Stimulated activated memory B cell treated with anti-CD40 and anti-IgM and Interleukin-4, amounts not matched to agents 10 μg/mL and 1 μg/mL and 100 μg/mL, for 72 hours (primary cell): Measurements from ENCODE around the gene LAMP1.
"Not testable (repeated sequence)": the region's sequence is repeated elsewhere in the genome, so short reads cannot be mapped to it uniquely, and the experiment has no call there.

ENCODE experiments used
- ATAC-seq: fragments of 150-1000 bp; cut with Tn5 transposase; 2 replicates; pipeline ENCODE4 v1.10.0; 2021
- H3K27ac Mint-ChIP-seq: one replicate; pipeline ENCODE4 v1.8.0; 2022; ENCODE audit warnings: mild to moderate bottlenecking, mixed read lengths
- H3K27me3 Mint-ChIP-seq: one replicate; pipeline ENCODE4 v1.8.0; 2022; ENCODE audit warnings: mixed read lengths
- H3K36me3 Mint-ChIP-seq: one replicate; pipeline ENCODE4 v1.8.0; 2022; ENCODE audit warnings: mixed read lengths
- H3K4me1 Mint-ChIP-seq: one replicate; pipeline ENCODE4 v1.8.0; 2022; ENCODE audit warnings: mixed read lengths
- H3K4me3 Mint-ChIP-seq: one replicate; pipeline ENCODE4 v1.8.0; 2022; ENCODE audit warnings: mild to moderate bottlenecking, moderate library complexity, mixed read lengths
- H3K9me3 Mint-ChIP-seq: one replicate; pipeline ENCODE4 v1.8.0; 2022; ENCODE audit warnings: mixed read lengths

The LAMP1 gene

GRCh38 chr13:113332615-113333014, 35.6 kb downstream of the LAMP1 start:
- Mint-ChIP-seq H3K27me3 (peaks cover 15% of the 10 kb centered on the region), H3K4me1 (no peaks in the 10 kb centered on the region), H3K4me3 (no peak overlapping the region), H3K36me3 (no peaks in the 10 kb centered on the region), H3K27ac (no peak overlapping the region), H3K9me3 (no peaks in the 10 kb centered on the region)
- ATAC-seq = no peak

DNA sequence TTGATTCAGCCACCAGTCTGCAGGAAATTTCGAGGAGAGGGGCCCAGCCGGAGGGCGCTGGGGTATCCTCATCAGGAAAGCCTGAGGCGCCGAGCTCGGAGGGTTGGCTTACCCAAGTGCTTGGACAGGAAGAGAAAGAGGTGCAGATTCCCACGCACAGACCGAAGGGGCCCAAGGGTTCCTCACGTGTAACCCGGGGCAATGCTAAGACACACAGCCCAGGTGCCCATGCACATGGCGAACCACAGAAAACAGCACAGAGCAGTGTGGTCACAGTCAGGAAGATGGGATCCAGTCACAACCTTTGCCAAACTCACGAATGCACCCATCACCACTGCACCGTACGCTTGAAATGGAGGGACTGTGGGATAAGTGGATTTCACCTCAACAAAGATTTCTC, 36.0 kb downstream of the LAMP1 start:
- no peak overlapping the region for H3K27ac Mint-ChIP-seq
- no peak overlapping the region for H3K4me3 Mint-ChIP-seq
- ATAC-seq = no peak
- no peaks in the 10 kb centered on the region for H3K4me1 Mint-ChIP-seq
- H3K27me3 Mint-ChIP-seq = peaks cover 19% of the 10 kb centered on the region
- H3K36me3 Mint-ChIP-seq = no peaks in the 10 kb centered on the region
- no peaks in the 10 kb centered on the region for H3K9me3 Mint-ChIP-seq

- Mint-ChIP-seq H3K27me3 (peaks cover 44% of the 10 kb centered on the region), H3K27ac (no peak overlapping the region), H3K4me3 (no peak overlapping the region), H3K4me1 (no peaks in the 10 kb centered on the region), H3K9me3 (no peaks in the 10 kb centered on the region), H3K36me3 (no peaks in the 10 kb centered on the region)
- ATAC-seq = no peak
These were observed 40.5 kb downstream of the LAMP1 start for GRCh38 chr13:113337556-113337955.

DNA sequence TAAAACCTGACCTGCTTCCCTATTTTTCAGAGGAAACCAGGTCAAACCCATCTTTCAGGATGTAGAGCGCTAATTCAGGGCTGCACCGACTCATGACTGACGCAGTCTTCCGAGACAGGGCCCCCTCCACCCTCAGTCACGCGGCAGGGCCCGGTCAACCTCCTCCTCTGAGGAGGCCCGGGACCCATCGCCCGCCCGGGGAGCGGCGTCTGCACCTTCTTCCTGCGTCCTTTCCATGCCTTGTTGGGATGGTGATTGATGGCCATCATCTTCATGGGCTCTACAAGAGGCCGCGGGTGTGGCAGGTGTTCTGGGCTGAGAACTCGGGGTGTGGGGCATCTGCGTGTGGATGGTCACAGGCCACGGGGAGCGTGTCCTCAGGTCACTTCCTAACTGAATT, 40.9 kb downstream of the LAMP1 start:
- no peak for ATAC-seq
- Mint-ChIP-seq H3K27ac (no peak overlapping the region), H3K27me3 (peaks cover 48% of the 10 kb centered on the region), H3K9me3 (no peaks in the 10 kb centered on the region), H3K4me1 (no peaks in the 10 kb centered on the region), H3K36me3 (no peaks in the 10 kb centered on the region), H3K4me3 (no peak overlapping the region)

- H3K4me3 Mint-ChIP-seq = no peak overlapping the region
- H3K36me3 Mint-ChIP-seq = no peaks in the 10 kb centered on the region
These were observed 41.4 kb downstream of the LAMP1 start for GRCh38 chr13:113338451-113338850.

DNA sequence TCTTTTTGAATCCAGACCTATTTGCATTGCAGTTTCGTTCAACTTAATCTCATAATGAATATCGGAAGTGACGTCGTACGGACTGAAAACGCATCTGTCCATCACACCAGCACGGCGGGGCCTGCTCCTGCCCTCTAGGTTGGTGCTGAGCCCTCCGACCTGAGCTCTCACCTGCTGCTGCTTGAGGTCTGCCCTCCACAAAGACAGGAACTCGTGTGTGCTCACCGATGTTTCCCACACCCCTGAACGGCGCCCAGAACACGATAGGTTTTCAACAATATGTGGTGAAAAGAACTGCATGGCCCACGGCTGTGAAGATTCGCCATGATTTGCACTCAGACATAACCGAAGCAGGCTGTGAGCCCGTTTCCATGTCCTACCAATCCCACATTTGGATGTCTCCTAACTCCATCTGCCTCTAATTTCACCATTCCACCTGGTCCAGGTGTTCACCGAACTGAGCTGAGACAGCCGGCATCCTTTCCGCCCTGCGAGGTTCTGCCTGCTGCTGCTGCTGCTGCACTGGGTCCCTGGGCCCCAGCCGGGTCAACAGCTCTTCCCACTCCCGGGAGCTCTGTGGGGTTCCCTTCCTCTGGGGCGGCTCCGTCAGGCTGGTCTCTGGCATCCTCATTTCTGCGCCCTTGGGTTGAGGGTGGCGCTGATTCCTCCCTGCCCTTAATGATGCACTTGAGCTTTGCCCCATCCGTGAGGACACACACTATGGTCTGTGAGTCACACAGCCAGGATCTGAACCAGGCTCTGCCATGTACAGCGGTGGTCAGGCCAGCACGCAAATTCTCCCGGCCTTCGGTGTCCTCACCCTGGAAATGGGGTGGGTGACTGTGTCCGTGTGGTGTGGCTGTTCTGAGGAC, 46.0 kb downstream of the LAMP1 start:
- Mint-ChIP-seq H3K9me3 (no peaks in the 10 kb centered on the region), H3K27ac (no peak overlapping the region), H3K4me3 (no peak overlapping the region), H3K27me3 (peaks cover 43% of the 10 kb centered on the region), H3K4me1 (no peaks in the 10 kb centered on the region), H3K36me3 (no peaks in the 10 kb centered on the region)
- ATAC-seq = no peak

More at GRCh38 chr13:113338451-113338850, 41.4 kb downstream of the LAMP1 start:
- no peaks in the 10 kb centered on the region for H3K9me3 Mint-ChIP-seq
- ATAC-seq = no peak
- no peaks in the 10 kb centered on the region for H3K4me1 Mint-ChIP-seq
- H3K27me3 Mint-ChIP-seq = peaks cover 53% of the 10 kb centered on the region
- no peak overlapping the region for H3K27ac Mint-ChIP-seq

DNA sequence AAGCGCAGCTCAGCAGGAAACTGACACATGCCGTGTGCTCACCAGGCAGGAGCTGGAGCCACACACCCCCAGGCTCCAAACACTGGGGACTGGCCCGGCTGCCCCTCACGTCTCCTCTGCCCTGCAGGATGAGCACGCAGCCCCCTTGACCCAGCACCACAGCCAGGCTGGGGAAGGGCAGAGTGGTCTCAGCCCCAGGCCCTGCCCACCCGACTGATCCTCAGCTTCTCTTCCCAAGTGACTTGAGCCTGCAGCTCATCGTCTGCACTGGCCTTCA, 46.6 kb downstream of the LAMP1 start:
- no peak for ATAC-seq
- Mint-ChIP-seq H3K4me3 (no peak overlapping the region), H3K4me1 (no peaks in the 10 kb centered on the region), H3K36me3 (no peaks in the 10 kb centered on the region), H3K9me3 (no peaks in the 10 kb centered on the region), H3K27me3 (peaks cover 38% of the 10 kb centered on the region), H3K27ac (no peak overlapping the region)

- ATAC-seq = no peak
- H3K27ac Mint-ChIP-seq = no peak overlapping the region
- H3K27me3 Mint-ChIP-seq = peaks cover 47% of the 10 kb centered on the region
These were observed 48.4 kb downstream of the LAMP1 start for GRCh38 chr13:113345486-113345885.

DNA sequence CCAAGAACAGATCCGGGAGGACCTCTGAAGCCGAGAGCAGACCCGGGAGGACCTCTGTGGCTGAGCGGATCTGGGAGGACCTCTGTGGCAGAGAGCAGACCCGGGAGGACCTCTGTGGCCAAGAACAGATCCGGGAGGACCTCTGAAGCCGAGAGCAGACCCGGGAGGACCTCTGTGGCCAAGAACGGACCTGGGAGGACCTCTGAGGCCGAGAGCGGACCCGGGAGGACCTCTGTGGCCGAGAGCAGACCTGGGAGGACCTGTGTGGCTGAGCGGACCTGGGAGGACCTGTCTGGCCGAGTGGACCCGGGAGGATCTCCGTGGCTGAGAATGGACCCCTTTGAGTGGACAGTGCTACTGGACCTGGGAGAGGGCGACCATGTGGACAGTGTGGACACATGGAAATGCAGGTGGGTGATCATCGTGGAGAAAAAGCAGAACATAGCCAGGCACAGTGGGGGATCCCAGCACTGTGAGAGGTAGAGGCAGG, 50.7 kb downstream of the LAMP1 start:
- not testable (repeated sequence) for H3K4me1 Mint-ChIP-seq, H3K27ac Mint-ChIP-seq, H3K9me3 Mint-ChIP-seq, H3K36me3 Mint-ChIP-seq, ATAC-seq, H3K4me3 Mint-ChIP-seq
- peaks cover 34% of the 10 kb centered on the region for H3K27me3 Mint-ChIP-seq

More at GRCh38 chr13:113345486-113345885, 48.4 kb downstream of the LAMP1 start:
- Mint-ChIP-seq H3K36me3 (no peaks in the 10 kb centered on the region), H3K4me1 (no peaks in the 10 kb centered on the region), H3K4me3 (no peak overlapping the region), H3K9me3 (no peaks in the 10 kb centered on the region)

DNA sequence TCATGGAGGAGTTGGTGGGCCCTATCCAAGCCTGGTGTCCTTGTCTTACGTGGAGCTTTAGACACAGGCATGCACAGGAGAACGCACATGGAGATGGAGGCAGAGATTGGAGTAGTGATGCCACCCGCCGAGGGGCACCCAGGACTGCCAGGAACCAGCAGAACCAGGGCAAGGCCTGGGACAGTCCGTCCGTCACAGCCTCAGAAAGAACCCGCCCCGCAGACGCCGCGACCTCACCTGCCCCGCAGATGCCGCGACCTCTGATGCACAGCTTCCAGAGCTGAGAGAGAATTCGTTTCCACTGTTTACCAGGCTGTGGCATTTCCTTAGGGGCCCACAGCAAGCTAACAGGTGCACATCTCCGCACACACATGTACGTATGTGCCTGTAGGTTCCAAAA, 51.6 kb downstream of the LAMP1 start:
- Mint-ChIP-seq H3K27me3 (peaks cover 33% of the 10 kb centered on the region), H3K27ac (no peak overlapping the region), H3K4me1 (no peaks in the 10 kb centered on the region), H3K4me3 (no peak overlapping the region), H3K36me3 (no peaks in the 10 kb centered on the region), H3K9me3 (no peaks in the 10 kb centered on the region)
- no peak for ATAC-seq

GRCh38 chr13:113349050-113349449, 52.0 kb downstream of the LAMP1 start:
- Mint-ChIP-seq H3K9me3 (no peaks in the 10 kb centered on the region), H3K4me1 (no peaks in the 10 kb centered on the region), H3K36me3 (no peaks in the 10 kb centered on the region), H3K27ac (no peak overlapping the region), H3K4me3 (no peak overlapping the region), H3K27me3 (peaks cover 36% of the 10 kb centered on the region)
- no peak for ATAC-seq

DNA sequence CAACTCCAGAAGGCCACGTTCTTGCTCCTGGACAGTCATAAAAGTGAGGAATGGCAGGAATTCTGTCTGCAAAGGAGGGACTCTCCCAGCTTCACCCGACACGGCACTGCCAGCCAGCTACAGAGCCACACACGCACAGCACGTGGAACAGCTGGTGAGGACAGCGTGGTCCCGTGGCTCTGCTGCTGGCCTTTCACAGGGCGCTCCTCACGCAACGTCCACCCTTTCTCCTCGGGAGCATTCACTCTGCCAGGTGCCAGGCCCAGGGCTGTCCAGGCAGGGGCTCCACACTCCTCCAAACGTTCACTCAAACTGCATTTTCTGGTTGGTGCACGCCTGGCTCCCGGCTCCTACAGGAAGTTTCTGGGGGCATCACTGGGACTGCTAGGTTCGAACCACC, 52.5 kb downstream of the LAMP1 start:
- Mint-ChIP-seq H3K36me3 (no peaks in the 10 kb centered on the region), H3K27me3 (peaks cover 36% of the 10 kb centered on the region), H3K4me1 (no peaks in the 10 kb centered on the region), H3K4me3 (no peak overlapping the region), H3K9me3 (no peaks in the 10 kb centered on the region), H3K27ac (no peak overlapping the region)
- ATAC-seq = no peak

GRCh38 chr13:113350065-113350937, 53.3 kb downstream of the LAMP1 start:
- Mint-ChIP-seq H3K27me3 (peaks cover 35% of the 10 kb centered on the region), H3K4me1 (no peaks in the 10 kb centered on the region), H3K36me3 (no peaks in the 10 kb centered on the region), H3K9me3 (no peaks in the 10 kb centered on the region), H3K27ac (no peak overlapping the region), H3K4me3 (no peak overlapping the region)
- ATAC-seq = peak; percentile 38

DNA sequence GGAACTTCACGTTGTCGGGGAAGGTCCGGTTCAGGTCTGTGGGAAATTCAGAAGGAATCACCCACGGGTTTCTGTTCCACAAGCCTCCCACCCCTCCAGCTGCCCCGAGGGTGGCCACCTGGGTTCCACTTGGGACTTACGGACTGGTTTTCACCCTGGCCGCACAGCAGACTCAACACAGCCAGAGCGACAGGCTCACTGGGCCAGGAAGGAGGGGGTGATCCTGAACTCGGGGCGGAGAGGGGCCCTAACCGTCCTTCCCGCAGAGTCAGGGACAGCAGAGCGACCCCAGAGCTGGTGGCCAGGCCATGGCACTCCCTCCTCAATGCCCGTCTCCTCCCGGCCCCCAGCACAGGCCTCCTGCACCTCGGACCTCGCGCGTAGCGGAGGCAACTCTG, 53.9 kb downstream of the LAMP1 start:
- no peaks in the 10 kb centered on the region for H3K4me1 Mint-ChIP-seq
- H3K36me3 Mint-ChIP-seq = no peaks in the 10 kb centered on the region
- H3K27me3 Mint-ChIP-seq = peaks cover 36% of the 10 kb centered on the region
- no peak overlapping the region for H3K27ac Mint-ChIP-seq
- no peak overlapping the region for H3K4me3 Mint-ChIP-seq
- H3K9me3 Mint-ChIP-seq = no peaks in the 10 kb centered on the region
- peak; percentile 13 for ATAC-seq

- Mint-ChIP-seq H3K4me3 (no peak overlapping the region), H3K36me3 (no peaks in the 10 kb centered on the region), H3K9me3 (no peaks in the 10 kb centered on the region), H3K27me3 (peaks cover 42% of the 10 kb centered on the region), H3K27ac (no peak overlapping the region), H3K4me1 (no peaks in the 10 kb centered on the region)
- no peak for ATAC-seq
These were observed 54.5 kb downstream of the LAMP1 start for GRCh38 chr13:113351514-113352026.
